Measurements from ENCODE around the gene NPC1L1. TPM values are rescaled to one million over a fixed set of nuclear protein-coding genes. Genes with fewer than 3 reads are reported as not detected.

The NPC1L1 gene
- total and polyA plus RNA-seq, 2 of the 13 experiments (the other 11 are each of a cell fraction or from before 2014, with no cell fraction given) = 4.8 to 14.5 TPM

DNA sequence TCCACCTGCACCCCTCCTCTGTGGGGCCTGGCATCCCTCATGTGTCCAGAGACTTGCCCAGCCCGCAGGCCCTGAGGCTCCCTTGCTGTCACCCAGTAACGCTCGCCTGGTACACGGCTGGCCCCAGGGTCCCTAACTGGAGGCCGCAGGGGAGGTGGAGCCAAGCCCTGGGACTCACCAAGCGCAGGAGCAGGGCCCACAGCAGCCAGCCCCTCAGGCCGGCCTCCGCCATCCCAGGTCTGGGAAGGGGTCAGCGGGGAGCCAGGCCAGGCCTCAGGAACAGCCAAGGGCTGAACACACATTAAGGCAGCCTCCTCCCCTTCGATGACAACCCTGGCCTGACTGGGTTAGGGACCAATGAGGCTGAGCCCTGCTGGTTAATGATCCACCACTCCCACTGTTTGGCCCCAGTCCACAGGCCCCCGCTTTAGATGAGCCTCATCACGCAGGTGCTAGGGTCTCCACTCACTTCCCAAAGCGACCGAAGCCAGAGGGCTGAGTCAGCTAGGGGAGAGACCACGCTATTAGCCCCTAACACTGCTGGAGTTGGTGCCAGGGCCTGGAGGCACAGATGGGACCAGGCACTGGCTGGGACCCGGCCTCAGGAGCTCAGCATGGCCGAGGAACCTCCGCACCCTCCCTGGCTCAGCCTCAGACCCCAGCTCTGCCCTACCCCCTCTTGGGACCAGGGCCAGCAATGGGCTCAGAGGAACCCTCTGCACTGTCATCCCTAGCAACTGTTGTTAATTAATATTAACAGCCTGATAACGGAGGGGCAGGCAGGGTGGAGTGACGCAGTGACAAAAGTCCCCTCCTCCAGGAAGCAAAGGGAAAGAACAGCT is at the start of gene NPC1L1 (continued):
- no peak for TF ChIP-seq RFX3 (CRISPR knock-in tag; IDR thresholded peaks at IDR 0.05)
- TF ChIP-seq ZNF251 (CRISPR knock-in tag; IDR thresholded peaks at IDR 0.05) = no peak
- TF ChIP-seq GPN1 (CRISPR knock-in tag; IDR thresholded peaks at IDR 0.05; ENCODE audit: borderline replicate concordance) = no peak
- no peak for TF ChIP-seq IRF1 (CRISPR knock-in tag; IDR thresholded peaks at IDR 0.05; ENCODE audit: low read depth)
- TF ChIP-seq, protein P1, sequence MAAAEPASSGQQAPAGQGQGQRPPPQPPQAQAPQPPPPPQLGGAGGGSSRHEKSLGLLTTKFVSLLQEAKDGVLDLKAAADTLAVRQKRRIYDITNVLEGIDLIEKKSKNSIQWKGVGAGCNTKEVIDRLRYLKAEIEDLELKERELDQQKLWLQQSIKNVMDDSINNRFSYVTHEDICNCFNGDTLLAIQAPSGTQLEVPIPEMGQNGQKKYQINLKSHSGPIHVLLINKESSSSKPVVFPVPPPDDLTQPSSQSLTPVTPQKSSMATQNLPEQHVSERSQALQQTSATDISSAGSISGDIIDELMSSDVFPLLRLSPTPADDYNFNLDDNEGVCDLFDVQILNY (CRISPR knock-in tag; conservative IDR thresholded peaks at IDR 0.05) = no peak
- TF ChIP-seq HIVEP1 (CRISPR knock-in tag; IDR thresholded peaks at IDR 0.05) = no peak; the same call in 1 of the 2 replicates
- TF ChIP-seq RBAK (CRISPR knock-in tag; IDR thresholded peaks at IDR 0.05) = no peak
- no peak for TF ChIP-seq JDP2 (CRISPR knock-in tag; IDR thresholded peaks at IDR 0.05; ENCODE audit: borderline replicate concordance)
- TF ChIP-seq ZNF337 (CRISPR knock-in tag; IDR thresholded peaks at IDR 0.05; ENCODE audit: borderline replicate concordance, low read depth) = no peak
- peak; percentile 55 for TF ChIP-seq ZNF691 (CRISPR knock-in tag; IDR thresholded peaks at IDR 0.05; ENCODE audit: borderline replicate concordance, low read depth)
- TF ChIP-seq, protein P2, sequence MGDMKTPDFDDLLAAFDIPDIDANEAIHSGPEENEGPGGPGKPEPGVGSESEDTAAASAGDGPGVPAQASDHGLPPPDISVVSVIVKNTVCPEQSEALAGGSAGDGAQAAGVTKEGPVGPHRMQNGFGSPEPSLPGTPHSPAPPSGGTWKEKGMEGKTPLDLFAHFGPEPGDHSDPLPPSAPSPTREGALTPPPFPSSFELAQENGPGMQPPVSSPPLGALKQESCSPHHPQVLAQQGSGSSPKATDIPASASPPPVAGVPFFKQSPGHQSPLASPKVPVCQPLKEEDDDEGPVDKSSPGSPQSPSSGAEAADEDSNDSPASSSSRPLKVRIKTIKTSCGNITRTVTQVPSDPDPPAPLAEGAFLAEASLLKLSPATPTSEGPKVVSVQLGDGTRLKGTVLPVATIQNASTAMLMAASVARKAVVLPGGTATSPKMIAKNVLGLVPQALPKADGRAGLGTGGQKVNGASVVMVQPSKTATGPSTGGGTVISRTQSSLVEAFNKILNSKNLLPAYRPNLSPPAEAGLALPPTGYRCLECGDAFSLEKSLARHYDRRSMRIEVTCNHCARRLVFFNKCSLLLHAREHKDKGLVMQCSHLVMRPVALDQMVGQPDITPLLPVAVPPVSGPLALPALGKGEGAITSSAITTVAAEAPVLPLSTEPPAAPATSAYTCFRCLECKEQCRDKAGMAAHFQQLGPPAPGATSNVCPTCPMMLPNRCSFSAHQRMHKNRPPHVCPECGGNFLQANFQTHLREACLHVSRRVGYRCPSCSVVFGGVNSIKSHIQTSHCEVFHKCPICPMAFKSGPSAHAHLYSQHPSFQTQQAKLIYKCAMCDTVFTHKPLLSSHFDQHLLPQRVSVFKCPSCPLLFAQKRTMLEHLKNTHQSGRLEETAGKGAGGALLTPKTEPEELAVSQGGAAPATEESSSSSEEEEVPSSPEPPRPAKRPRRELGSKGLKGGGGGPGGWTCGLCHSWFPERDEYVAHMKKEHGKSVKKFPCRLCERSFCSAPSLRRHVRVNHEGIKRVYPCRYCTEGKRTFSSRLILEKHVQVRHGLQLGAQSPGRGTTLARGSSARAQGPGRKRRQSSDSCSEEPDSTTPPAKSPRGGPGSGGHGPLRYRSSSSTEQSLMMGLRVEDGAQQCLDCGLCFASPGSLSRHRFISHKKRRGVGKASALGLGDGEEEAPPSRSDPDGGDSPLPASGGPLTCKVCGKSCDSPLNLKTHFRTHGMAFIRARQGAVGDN (CRISPR knock-in tag; IDR thresholded peaks at IDR 0.05) = peak; percentile 91
- TF ChIP-seq NRL (CRISPR knock-in tag; IDR thresholded peaks at IDR 0.05; ENCODE audit: borderline replicate concordance) = 0 out of 2 replicates have a peak, but pooled peaks have one; percentile 82
- 0 out of 2 replicates have a peak, but pooled peaks have one; percentile 14 for TF ChIP-seq RCOR2 (CRISPR knock-in tag; IDR thresholded peaks at IDR 0.05)
- TF ChIP-seq ZBTB21 (CRISPR knock-in tag; IDR thresholded peaks at IDR 0.05) = no peak; the same call in 1 of the 2 replicates
- no peak for TF ChIP-seq ISX (CRISPR knock-in tag; conservative IDR thresholded peaks at IDR 0.05)
- TF ChIP-seq GPBP1L1 (CRISPR knock-in tag; IDR thresholded peaks at IDR 0.05) = no peak
- TF ChIP-seq POLR2A (IDR thresholded peaks at IDR 0.05; ENCODE audit: insufficient read depth in 1 of 2, low read depth in 2 of 2, low read length in 2 of 2) = peak in 1 of 2 experiments; percentile 96; a peak in 2 of 4 replicates
- no peak for TF ChIP-seq SNRNP70 (IDR thresholded peaks at IDR 0.05; ENCODE audit: low read depth, low read length)
- no peak for TF ChIP-seq SOX6 (IDR thresholded peaks at IDR 0.05)
- peak; percentile 63; the same call in 1 of the 2 replicates for TF ChIP-seq SOX6 (CRISPR knock-in tag; IDR thresholded peaks at IDR 0.05)
- TF ChIP-seq NR2F1 (CRISPR knock-in tag; IDR thresholded peaks at IDR 0.05) = 0 out of 4 replicates have a peak, but pooled peaks of 1 of the 2 experiments have one; percentile 11
- TF ChIP-seq HCFC1 (IDR thresholded peaks at IDR 0.05; ENCODE audit: low read depth, low read length) = 0 out of 2 replicates have a peak, but pooled peaks have one; percentile 7

Data from HepG2 (cell line).